ENCODE results near the gene OR52H1.
A peak's percentile ranks its signal among the peaks of the same experiment; 100 is the strongest.
"Not testable (repeated sequence)": the region's sequence is repeated elsewhere in the genome, so short reads cannot be mapped to it uniquely, and the experiment has no call there.

The OR52H1 gene

DNA sequence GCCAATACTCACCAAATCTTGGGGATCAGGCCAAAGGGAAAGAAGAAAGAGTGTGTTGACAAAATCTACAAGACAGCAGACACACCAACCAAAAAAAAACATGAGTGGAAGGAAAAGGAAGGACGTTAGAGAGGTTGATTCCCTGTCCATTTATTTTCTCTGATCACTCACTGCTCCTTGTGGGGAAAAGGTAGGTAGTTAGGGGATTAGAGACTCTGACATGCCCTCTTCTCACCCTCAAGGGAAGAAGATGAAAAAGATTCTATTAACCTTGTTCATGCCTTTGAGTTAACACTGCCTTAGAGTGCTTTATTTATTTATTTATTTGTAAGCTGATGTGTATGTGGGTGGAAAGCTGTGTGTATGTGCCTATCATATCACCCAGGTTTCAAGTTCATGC lies at the start of gene OR52H1:
OR52H1 (minus strand) TSS at position 101 of the 400 bp plus-strand sequence. CDS start 3,035 bp downstream, outside the sequence.
- DNase-seq: no peak

DNA sequence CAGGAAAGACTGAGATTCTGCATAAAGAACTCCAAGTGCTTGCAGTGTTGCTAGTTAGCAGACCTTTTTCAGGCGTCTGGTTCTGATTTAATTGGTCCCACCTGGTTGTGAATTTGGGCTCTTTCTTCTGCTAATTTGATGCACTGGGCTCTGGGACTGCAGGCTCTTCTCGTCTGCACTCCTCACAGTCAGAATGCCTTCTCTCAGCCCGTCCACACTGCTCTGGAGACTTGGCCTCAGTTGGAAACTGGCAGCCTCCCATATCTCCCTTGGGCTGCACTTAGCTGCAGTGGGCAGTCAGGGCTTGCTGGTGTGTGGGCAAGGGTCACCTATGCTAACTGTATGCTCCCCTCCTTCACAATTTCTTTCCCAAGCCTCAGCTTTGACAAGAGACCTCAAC lies 49.6 kb upstream of the OR52H1 start:
- DNase-seq: no peak

DNA sequence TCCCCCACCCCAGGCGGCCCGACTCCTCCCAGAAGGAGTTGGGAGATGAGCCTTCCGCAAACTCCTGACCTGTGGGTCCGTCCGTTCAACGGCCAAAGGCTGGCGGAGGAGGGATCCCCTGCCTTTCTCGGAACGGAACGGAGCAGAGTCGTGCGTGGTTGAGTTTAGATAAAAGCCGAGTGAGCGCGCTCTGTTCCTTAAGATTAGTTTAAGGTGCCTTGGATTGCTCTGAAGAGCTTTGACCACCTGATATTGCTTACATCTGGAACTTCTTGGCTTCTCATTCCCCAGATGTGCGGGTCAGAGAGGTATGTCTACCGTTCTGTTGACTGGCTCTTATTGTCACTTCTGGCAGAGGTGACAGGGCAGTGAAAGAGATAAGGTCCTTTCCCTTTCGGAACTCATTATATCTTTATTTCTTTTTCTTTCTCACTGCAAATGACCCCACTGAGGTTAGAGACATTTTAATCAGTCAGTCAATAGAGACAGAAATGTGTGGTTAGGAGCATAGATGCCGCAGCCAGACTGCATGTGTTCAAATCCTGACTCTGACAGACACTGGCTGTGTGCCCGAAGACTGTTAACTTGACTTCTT lies 48.4 kb upstream of the OR52H1 start, which contains the start of gene TRIM6:
TRIM6 (plus strand) TSS at position 31 of the 595 bp plus-strand sequence; CDS start at position 292, 261 bp downstream.
- no peak for DNase-seq

DNA sequence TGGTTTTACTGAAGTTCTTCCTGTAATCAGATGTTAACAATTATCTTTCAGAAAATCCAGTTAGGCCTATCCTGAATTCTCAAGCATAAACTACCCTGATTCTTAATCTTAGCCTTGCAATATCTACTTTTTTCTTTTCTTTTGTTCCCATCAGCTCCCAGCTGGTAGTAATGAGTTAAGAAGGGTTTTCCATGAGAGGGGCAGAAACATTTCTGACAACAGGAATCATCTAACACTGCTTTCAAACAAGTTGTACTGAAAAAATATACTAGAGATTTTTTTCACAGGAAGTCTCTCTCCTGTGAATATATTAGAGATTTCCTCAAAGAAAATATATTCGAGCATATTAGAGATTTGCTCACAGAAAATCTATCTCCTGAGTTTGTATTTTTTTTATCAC lies 44.8 kb upstream of the OR52H1 start:
- no peak for DNase-seq

DNA sequence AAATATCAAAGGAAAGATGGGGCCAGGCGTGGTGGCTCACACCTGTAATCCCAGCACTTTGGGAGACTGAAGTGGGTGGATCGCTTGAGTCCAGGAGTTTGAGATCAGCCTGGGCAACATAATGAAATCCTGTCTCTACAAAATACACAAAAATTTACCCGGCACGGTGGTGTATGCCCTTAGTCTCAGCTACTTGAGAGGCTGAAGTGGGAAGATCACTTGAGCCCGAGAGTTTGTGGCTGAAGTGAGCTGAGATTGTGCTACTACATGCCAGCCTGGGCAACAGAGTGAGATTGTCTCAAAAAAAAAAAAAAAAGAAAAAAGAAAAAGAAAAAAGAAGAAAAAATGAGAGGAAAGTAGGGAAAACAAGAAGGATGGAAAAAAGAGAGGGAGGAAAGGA lies 44.3 kb upstream of the OR52H1 start:
- DNase-seq: no peak

DNA sequence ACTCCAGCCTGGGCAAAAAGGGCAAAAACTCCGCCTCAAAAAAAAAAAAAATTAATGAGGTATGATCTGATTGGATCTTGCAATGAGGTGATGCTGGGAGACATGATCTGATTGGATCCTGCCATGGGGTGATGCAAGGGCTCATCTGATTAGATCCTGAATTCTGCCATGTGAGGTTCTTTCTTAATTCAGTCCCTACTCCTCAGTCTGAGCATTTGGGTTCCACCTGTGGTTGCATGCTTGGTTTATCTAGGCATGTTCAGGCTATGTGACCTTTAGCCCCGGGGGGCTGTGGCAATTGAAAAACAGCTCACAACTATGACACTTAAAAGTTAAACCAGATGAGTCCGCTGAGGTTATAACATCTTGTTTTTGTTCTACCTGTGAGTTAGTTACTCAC lies 43.3 kb upstream of the OR52H1 start:
- no peak for DNase-seq

DNA sequence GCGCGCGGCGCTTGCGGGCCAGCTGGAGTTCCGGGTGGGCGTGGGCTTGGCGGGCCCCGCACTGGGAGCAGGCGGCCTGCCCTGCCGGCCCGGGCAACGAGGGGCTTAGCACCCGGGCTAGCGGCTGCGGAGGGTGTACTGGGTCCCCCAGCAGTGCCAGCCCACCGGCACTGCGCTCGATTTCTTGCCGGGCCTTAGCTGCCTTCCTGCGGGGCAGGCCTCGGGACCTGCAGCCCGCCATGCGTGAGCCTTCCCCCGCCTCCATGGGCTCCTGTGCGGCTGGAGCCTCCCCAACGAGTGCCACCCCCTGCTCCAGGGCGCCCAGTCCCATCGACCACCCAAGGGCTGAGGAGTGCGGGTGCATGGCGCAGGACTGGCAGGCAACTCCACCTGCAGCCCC lies 41.6 kb upstream of the OR52H1 start:
- not testable (repeated sequence) for DNase-seq

DNA sequence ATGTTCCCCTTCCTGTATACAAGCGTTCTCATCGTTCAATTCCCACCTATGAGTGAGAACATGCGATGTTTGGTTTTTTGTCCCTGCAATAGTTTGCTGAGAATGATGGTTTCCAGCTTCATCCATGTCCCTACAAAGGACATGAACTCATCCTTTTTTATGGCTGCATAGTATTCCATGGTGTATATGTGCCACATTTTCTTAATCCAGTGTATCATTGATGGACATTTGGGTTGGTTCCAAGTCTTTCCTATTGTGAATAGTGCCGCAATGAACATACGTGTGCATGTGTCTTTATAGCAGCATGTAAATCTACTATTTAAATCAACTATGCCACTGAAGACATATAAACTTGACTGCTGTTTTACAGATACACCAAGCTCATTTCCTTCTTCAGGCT lies 36.1 kb upstream of the OR52H1 start:
- not testable (repeated sequence) for DNase-seq

DNA sequence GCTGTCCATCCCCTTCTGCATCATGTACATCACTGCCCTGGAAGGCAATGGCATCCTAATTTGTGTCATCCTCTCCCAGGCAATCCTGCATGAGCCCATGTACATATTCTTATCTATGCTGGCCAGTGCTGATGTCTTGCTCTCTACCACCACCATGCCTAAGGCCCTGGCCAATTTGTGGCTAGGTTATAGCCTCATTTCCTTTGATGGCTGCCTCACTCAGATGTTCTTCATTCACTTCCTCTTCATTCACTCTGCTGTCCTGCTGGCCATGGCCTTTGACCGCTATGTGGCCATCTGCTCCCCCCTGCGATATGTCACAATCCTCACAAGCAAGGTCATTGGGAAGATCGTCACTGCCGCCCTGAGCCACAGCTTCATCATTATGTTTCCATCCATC lies 32.7 kb upstream of the OR52H1 start:
- DNase-seq: no peak

DNA sequence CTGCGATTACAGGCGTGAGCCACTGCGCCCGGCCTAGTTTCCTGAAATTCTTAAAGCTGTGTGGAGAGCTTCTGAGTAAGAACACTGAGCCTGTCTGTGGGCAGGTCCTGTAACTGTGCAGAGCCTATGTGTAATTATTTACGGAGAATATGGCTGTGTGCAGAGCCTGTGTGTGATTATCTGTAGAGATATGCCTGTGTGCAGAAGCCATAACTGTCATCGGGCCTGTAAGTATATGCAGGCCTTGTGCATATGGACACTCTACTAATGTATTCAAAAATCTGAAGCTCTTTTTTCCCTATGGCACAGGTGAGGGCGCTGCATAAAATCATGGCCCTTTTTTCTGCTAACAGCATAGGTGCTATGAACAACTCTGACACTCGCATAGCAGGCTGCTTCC lies 32.2 kb upstream of the OR52H1 start, which contains the start of gene OR52B6:
OR52B6 (plus strand) TSS at position 301 of the 400 bp plus-strand sequence; CDS start at position 301, 0 bp downstream.
- no peak for DNase-seq

DNA sequence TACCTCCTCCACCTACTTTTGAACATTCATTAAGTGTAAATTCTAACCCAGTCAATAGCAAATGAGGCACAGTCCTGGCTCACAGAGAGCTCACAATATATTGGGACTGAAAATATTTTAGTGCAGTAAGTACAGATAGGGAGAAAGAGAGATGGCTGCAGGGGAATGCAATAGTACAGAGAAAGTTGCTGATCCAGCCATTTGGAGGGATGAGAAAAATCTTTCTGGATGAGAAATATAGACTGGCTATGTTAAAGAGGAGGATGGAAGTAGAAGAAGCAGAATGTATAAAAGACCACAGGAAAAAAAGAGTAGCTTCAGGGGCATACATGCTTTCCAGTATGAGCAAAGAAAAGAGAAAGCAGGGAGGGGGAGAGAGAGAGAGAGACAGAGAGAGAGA lies 28.8 kb upstream of the OR52H1 start:
- DNase-seq: no peak

DNA sequence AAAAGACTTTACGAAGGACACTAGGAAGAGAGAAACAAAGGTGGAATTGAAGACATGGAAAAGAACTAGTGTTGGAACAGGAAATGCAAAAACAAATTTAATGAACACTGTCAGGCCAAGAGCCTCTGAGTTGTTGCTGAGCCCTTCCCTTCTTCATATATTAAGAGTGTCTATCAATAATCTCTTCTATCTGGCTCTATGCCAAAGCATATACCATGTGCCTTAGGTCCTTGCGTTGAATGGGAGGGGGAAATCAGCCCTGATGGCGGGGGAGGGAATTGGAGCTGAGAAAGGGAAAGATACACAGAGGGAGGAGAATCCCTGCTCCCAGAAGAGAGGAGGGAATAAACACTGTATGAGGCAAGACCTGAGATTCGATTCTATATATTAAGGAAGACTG lies 26.8 kb upstream of the OR52H1 start:
- no peak for DNase-seq

DNA sequence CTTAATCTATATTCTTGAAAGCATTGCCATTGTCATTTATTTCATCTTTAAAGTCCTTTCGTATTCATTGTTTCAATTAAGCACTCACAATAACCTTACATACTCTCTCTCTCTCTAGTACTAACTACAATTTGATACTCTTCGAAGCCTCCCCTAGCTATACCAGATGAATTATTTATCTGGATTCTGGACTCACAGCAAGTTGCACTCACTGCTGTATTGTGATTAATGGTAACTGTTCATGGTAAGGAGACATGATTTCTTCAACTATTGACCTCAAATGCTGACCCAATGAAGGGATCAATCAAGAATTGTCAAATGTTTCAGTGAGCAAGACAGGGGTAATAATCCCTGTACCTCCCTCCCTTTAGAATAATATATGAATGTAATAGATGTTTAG lies 26.3 kb upstream of the OR52H1 start:
- DNase-seq: no peak

DNA sequence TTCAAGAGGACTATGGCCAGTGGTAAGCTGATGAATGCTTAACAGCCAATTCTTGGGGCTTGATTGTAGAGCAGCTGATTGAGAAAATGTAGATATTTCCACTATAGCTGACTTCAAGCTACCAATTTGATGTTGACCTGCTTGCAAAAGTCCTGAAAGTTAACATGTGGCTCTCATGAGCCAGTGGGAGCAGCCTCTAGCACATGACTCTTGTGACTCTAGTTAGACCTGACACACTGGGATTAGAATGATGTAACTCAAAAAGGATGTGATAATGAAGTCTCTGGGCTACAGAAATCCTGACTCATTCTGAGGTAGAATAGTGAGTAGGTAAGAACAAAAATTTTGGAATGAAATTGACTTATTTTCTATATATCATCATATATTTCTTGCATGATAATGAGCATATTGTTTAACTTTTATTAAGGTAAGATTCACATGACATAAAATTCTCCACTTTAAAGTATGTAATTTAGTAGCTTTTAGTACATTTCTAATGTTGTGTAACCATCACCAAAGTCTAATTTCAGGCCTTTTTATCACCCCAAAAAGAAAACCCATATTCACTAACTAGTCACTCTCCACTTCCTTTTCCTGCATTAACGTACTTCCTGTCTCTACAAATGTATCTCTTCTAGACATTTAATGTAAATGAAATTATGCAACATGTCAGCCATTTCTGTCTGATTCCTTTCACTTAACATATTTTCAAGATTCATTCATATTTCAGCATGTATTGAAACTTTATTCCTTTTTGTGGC lies 16.1 kb upstream of the OR52H1 start:
- no peak for DNase-seq

DNA sequence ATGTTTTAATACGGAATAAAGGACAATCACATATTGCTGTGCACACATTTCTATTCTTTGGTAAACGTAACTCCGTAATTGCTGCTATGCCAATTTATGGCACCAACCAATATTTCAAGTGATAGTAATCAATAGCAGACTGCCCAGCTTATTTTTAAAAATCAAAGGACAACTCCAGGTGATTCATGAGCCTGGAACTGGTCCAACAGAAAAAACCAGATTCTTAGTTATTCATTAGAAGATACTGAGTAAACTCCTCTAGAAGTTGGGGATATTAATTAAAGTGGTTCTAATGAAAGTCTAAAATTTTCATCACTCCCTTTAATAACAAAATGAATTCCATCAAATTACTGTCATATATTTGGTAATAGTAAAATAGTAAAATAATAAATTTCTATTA lies 9.4 kb upstream of the OR52H1 start:
- no peak for DNase-seq

DNA sequence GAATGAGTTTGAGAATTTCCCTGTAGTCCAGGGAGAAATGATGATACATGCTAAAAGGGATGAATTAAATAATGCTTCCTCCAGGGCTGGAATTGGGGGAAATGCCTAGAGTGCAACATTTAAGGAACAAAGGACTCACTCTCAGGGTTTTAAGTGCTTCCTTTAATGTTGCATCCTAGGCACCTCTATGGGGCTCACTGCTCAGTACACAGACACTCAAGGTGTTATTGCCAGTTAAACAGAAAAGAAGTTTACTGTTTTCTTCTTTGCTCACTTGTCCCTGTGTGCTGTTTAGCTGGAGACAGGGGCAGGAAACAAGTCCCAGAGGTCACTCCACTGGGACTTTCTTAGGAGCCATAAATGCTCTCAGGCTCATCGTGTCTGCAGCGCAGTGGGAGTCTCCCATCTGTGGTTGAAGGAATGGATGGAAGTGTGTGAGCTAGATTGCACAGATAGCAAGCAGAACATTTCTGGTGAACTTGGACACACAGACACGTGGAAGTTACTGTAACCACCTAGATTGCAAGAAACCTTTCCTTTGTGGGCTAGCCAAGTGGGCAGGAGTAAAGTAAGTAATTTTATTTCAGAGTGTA lies 8.4 kb upstream of the OR52H1 start:
- no peak for DNase-seq

DNA sequence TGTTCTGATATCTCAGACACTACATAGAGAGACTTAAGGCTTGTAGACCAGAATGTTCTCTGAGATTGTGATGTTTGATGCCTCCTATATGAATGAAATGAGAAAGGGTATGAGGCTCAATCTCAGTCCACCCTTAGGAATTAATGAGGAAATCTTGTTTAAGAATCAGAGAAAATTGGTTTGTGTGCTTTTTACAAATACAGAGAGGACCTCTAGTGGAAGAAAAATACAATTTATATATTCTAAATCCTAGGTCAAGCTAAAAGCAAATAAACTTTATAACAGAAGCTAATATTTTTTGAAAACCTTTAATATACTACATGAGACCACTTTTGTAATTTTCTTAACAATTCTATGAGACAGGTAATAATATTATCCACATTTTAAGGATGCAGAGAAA lies 5.0 kb upstream of the OR52H1 start:
- peak in 1 of 2 donors; percentile 11 for DNase-seq

DNA sequence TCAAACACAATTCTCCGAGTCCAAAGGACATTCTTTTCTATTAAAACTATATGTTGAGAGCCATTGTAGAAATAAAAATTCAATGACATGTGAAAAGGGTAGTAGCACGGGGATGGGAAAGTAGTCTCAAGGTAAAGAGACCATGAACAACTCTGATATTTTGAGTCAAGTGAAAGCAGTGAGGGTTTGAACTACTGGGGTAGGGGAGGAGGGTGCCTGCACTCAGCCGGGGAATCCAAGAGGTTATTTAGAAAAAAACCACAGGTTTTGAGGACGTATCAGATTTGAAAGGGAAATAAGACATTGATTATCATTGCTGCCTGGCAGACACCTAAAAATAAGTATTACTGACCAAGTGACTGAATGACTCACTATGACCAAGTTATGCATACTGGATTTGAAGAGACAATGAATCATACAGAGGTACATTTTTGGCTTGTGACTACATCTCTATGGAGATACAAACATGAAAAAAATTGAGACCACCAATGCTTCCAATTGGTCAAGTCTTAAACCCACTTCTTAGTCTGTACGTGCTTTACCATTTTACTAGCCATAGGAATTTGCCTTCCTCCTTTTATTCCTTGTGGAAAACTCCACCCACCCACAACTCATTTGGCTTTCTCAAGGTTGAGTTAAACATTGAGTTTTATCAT lies 2.2 kb upstream of the OR52H1 start:
- no peak for DNase-seq

DNA sequence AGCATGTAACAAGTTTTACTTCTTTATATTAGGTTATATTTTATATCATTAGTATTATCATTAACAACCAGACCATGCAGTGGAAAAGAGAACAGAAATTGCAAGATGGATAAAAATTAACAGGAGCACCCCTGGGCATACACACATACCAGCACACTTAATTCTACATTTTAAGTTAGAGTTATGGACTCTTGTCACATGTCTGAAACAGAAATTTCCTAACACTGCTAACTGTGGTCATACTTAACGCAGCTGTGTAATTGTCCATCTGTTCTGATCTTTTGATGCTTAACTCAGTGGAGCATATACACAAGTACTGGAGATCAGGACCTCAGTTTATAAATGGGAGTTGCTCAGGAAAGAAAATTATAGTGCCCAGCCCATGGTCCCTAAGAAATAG lies 358 bp downstream of the OR52H1 start:
- no peak for DNase-seq

DNA sequence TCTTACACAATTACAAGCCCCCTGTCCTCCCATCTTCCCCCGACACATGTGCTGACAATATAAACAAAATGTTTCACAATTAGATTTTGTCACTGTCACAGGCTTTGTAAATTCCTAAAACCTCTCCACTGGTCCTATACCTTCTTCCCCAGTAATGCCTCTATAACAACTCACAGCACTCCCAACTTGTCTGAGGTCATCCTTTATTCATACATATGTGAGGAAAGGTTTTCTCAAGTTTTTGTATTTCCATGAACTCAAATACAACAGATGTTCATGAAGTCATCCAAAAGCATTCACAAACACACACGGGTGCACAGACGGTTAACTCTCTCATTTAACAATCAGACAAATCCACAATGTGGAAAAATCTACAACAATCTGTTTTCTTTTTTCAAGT lies 1.9 kb downstream of the OR52H1 start:
- no peak for DNase-seq

DNA sequence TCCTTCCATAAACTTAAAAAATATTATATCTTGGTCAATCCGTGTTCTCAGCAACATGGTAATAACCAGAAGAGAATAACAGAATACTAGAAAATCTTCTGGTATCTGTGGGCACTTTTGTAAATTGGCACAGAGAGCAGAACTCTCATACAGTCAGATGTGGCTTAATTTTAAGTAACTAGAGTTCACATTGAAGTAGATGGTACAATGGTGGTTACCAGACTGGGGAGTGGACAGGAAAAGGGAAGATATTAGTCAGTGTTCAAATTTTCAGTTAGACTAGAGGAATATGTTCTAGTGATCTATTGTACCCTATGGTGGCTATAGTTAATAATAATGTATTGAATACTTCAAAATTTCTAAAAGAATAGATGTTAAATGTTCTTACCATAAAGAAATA lies 6.9 kb downstream of the OR52H1 start:
- DNase-seq: no peak

DNA sequence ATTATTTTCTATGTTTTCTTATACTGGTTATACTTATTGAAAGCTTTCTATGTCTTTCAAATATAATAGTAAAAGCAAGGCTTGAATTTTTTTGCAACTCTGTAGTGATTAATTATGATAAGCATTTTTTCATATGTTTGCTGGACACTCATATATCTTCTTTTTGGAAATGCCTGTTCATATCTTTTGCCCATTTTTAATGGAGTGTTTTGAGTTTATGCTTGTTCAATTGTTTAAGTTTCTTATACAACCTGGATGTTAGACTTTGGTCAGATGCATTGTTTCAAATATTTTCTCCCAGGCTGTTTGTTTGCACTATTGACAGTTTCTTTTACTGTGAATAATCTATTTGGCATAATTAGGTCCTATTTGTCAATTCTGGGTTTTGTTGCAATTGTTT lies 11.9 kb downstream of the OR52H1 start:
- no peak for DNase-seq

DNA sequence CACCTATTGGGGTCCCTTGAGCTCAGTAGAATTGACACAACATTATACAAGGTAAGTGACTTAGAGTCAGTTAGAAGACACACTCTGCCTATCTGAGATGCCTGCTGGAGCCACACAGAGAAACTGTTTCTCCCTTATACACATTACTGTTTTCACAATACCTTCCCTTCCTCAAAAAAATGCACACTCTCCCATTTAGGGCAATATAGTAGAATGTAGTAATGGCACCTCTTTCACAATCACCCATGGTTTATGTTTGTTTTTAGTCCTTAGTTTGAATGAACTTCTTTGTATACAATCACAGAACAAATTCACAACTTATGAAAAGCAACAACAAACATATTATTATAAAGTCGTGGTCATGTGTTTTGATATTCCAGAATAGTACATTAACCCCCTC lies 14.3 kb downstream of the OR52H1 start:
- no peak for DNase-seq

All from hippocampal formation (tissue), 2 donors.